Measurements from ENCODE around the gene OTOP3. TPM values are rescaled to one million over a fixed set of nuclear protein-coding genes. Genes with fewer than 3 reads are reported as not detected.

The OTOP3 gene
- total and polyA plus RNA-seq, 2 experiments from 2014 or later, result not detected

- H3K4me3 ChIP-seq, result no peak overlapping the region
- no peaks in the 10 kb centered on the region for H3K36me3 Mint-ChIP-seq (ENCODE audit: low read depth)
- H3K27me3 ChIP-seq (ENCODE audit: insufficient read depth), result peaks cover 36% of the 10 kb centered on the region
- no peaks in the 10 kb centered on the region for H4K20me1 ChIP-seq (replicated peaks; ENCODE audit: insufficient read depth)
- no peaks in the 10 kb centered on the region for H3F3A ChIP-seq (replicated peaks; ENCODE audit: low read depth)
- no peak overlapping the region for H3K27ac ChIP-seq (ENCODE audit: low read depth)
- no peak overlapping the region for H3K4me3 Mint-ChIP-seq
- no peaks in the 10 kb centered on the region for H3K79me2 ChIP-seq (replicated peaks; ENCODE audit: insufficient read depth)
- TF ChIP-seq ZNF462 (CRISPR knock-in tag; IDR thresholded peaks at IDR 0.05) (no peak), EZH2phosphoT487 (IDR thresholded peaks at IDR 0.05; ENCODE audit: unreplicated experiment) (no peak), STAT1 (IDR thresholded peaks at IDR 0.05; ENCODE audit: unreplicated experiment) (no peak), ZNF114 (CRISPR knock-in tag; IDR thresholded peaks at IDR 0.05) (no peak), REST (IDR thresholded peaks at IDR 0.05; ENCODE audit: unreplicated experiment) (no peak), ETS1 (IDR thresholded peaks at IDR 0.05) (no peak), POLR2AphosphoS5 (IDR thresholded peaks at IDR 0.05; ENCODE audit: low read depth) (no peak), ZNF331 (CRISPR knock-in tag; IDR thresholded peaks at IDR 0.05; ENCODE audit: low read depth) (no peak), JUNB (IDR thresholded peaks at IDR 0.05; ENCODE audit: unreplicated experiment) (no peak), NANOG (IDR thresholded peaks at IDR 0.05; ENCODE audit: borderline replicate concordance) (no peak), EZH2 (IDR thresholded peaks at IDR 0.05; ENCODE audit: low read depth, unreplicated experiment) (no peak), CREB1 (CRISPR knock-in tag; IDR thresholded peaks at IDR 0.05; ENCODE audit: low read depth) (no peak), CTCF (conservative IDR thresholded peaks at IDR 0.05; ENCODE audit: low read depth in 2 of 2) (no peak)
- no peak overlapping the region for H3K27ac Mint-ChIP-seq
- no peaks in the 10 kb centered on the region for H3K9me2 ChIP-seq (ENCODE audit: insufficient read depth)
- no peak for ATAC-seq
- DNase-seq (ENCODE audit: low spot score), result no peak
- peaks cover 43% of the 10 kb centered on the region for H3K27me3 Mint-ChIP-seq (ENCODE audit: insufficient read depth, low read depth, poor library complexity)
- H3K4me1 Mint-ChIP-seq, result peaks cover 11% of the 10 kb centered on the region
- no peaks in the 10 kb centered on the region for H3K9me3 Mint-ChIP-seq
- 0 out of 2 replicates have a peak, but pooled peaks cover 4% of the 10 kb centered on the region for H3K4me1 ChIP-seq (ENCODE audit: insufficient read depth)
- no peaks in the 10 kb centered on the region for H3K36me3 ChIP-seq (ENCODE audit: insufficient read depth)
- no peak overlapping the region for H3K4me2 ChIP-seq
- no peak overlapping the region for H2AFZ ChIP-seq
Measured at GRCh38 chr17:74941128-74941725, 5.5 kb downstream of the OTOP3 start.

Data from GM23338 (cell line).